HCT116 (cell line): ENCODE data around the gene MYO3B. TPM values are rescaled to one million over a fixed set of nuclear protein-coding genes. Genes with fewer than 3 reads are reported as not detected.
A peak's percentile ranks its signal among the peaks of the same experiment; 100 is the strongest.

Experiments used
- ATAC-seq: fragments of 200-7000 bp; cut with Tn5 transposase; 2 replicates; pipeline ENCODE4 v1.9.1; 2020; ENCODE audit warnings: mild to moderate bottlenecking, moderate library complexity
- BruUV-seq: library from RNA; stranded (reverse); fragments of 400-500 nt; replicated peaks from 2 replicates; lab custom pipeline; 2021; lab: Mats Ljungman, UMichigan
- CTCF ChIA-PET: fragments of 300-600 bp; sonication (Branson Sonifier 250); formaldehyde crosslinking; loops from one replicate; lab custom pipeline; 2021; ENCODE audit warnings: antibody characterized with exemption; lab: Charles Lee
- POLR2A ChIA-PET: fragments of 300-600, 350-600 bp; sonication (Branson Sonifier 250); formaldehyde crosslinking; loops from one replicate; lab custom pipeline; 2021; ENCODE audit warnings: antibody characterized with exemption; lab: Charles Lee
- RAD21 ChIA-PET, 2 experiments: fragments of 300-600 bp; sonication (Branson Sonifier 250); formaldehyde crosslinking; loops; one replicate each; lab custom pipeline; 2023; ENCODE audit warnings: low total read pairs in 2 of 2; ENCODE audit not compliant: uncharacterized antibody in 2 of 2, unreplicated experiment in 2 of 2, low non-redundant PET in 1 of 2; lab: Charles Lee
- DNase-seq: peaks from one replicate; pipeline ENCODE4 v3.0.0-alpha.2; 2010; ENCODE audit warnings: low read depth, low spot score
- H2AFZ ChIP-seq: fragments of 200-600 bp; shearing (Covaris generic), sonication (generic); 2 replicates; pipeline ENCODE4 v1.6.1; 2017; ENCODE audit warnings: low read depth, mixed run types, mixed read lengths, antibody characterized with exemption, low read length; ENCODE audit not compliant: poor library complexity, severe bottlenecking
- H3K27ac ChIP-seq: 2 replicates; pipeline ENCODE4 v1.5.1; 2012; ENCODE audit warnings: low read depth, low read length
- H3K27me3 ChIP-seq: fragments of 200-600 bp; sonication (generic); 2 replicates; pipeline ENCODE4 v1.6.1; 2016; ENCODE audit warnings: mixed run types, low read length, mixed read lengths; ENCODE audit not compliant: insufficient read depth
- H3K36me3 ChIP-seq, 2 experiments: fragments of 200-500 bp in 1 of 2; fragments of 200-600 bp in 1 of 2; sonication (Bioruptor generic) in 1 of 2; sonication (generic) in 1 of 2; 2 replicates each; pipeline versions ENCODE4 v1.5.1 to v1.6.1; 2014 to 2016; ENCODE audit warnings: low read length in 2 of 2, inconsistent platforms in 1 of 2, mixed read lengths in 1 of 2, mixed run types in 1 of 2; ENCODE audit not compliant: insufficient read depth in 2 of 2, control insufficient read depth in 1 of 2
- H3K4me1 ChIP-seq, 2 experiments: fragments of 200-600 bp in 1 of 2; sonication (generic) in 1 of 2; 2 replicates each; pipeline versions ENCODE4 v1.5.1 to v1.6.1; 2012 to 2017; ENCODE audit warnings: low read length in 2 of 2, inconsistent platforms in 1 of 2, mild to moderate bottlenecking in 1 of 2, mixed read lengths in 1 of 2, mixed run types in 1 of 2, moderate library complexity in 1 of 2; ENCODE audit not compliant: insufficient read depth in 2 of 2, control insufficient read depth in 1 of 2
- H3K4me2 ChIP-seq: fragments of 200-600 bp; sonication (generic); 2 replicates; pipeline ENCODE4 v1.6.1; 2017; ENCODE audit warnings: mixed run types, low read length, mixed read lengths
- H3K4me3 ChIP-seq, 2 experiments: fragments of 200-600 bp in 1 of 2; sonication (generic) in 1 of 2; replicated peaks in 1 of 2; 2 replicates each; pipeline ENCODE4 v1.5.1; 2011 to 2016; ENCODE audit warnings: low read length in 2 of 2, control low read depth in 1 of 2, low read depth in 1 of 2, mild to moderate bottlenecking in 1 of 2, mixed read lengths in 1 of 2, mixed run types in 1 of 2
- H3K79me2 ChIP-seq: fragments of 200-600 bp; sonication (generic); 2 replicates; pipeline ENCODE4 v1.6.1; 2017; ENCODE audit warnings: mild to moderate bottlenecking, mixed run types, low read length, moderate library complexity, mixed read lengths; ENCODE audit not compliant: insufficient read depth
- H3K9ac ChIP-seq: fragments of 200-600 bp; sonication (generic); 2 replicates; pipeline ENCODE4 v1.6.1; 2016; ENCODE audit warnings: low read length, mixed read lengths
- H3K9me2 ChIP-seq: fragments of 200-600 bp; sonication (generic), shearing (Covaris generic); 2 replicates; pipeline ENCODE4 v1.6.1; 2017; ENCODE audit warnings: mixed run types, mild to moderate bottlenecking, moderate library complexity; ENCODE audit not compliant: insufficient read depth
- H3K9me3 ChIP-seq, 2 experiments: fragments of 200-500 bp in 1 of 2; fragments of 200-600 bp in 1 of 2; sonication (Bioruptor generic) in 1 of 2; sonication (generic) in 1 of 2; 2 replicates each; pipeline ENCODE4 v1.6.1; 2014 to 2017; ENCODE audit warnings: low read length in 2 of 2, mixed read lengths in 2 of 2, inconsistent platforms in 1 of 2, low read depth in 1 of 2, mild to moderate bottlenecking in 1 of 2, mixed run types in 1 of 2, moderate library complexity in 1 of 2; ENCODE audit not compliant: control insufficient read depth in 1 of 2, insufficient read depth in 1 of 2
- H4K20me1 ChIP-seq: fragments of 200-600 bp; sonication (generic), shearing (Covaris generic); 2 replicates; pipeline ENCODE4 v1.6.1; 2017; ENCODE audit warnings: mixed run types, mild to moderate bottlenecking, moderate library complexity; ENCODE audit not compliant: insufficient read depth
- CBX3 ChIP-seq: IDR thresholded peaks from 2 replicates; pipeline ENCODE4 v1.6.1; 2012; ENCODE audit warnings: low read depth
- ELF1 ChIP-seq: IDR thresholded peaks from 2 replicates; pipeline ENCODE4 v1.6.1; 2012; ENCODE audit warnings: low read depth, borderline replicate concordance
- FOSL1 ChIP-seq: IDR thresholded peaks from 2 replicates; pipeline ENCODE4 v1.6.1; 2012; ENCODE audit warnings: low read depth
- JUND ChIP-seq: IDR thresholded peaks from 2 replicates; pipeline ENCODE4 v1.6.1; 2012
- POLR2AphosphoS5 ChIP-seq: IDR thresholded peaks from 2 replicates; pipeline ENCODE4 v1.6.1; 2011; ENCODE audit warnings: mild to moderate bottlenecking, low read depth, low read length, moderate library complexity
- RAD21 ChIP-seq: IDR thresholded peaks from 2 replicates; pipeline ENCODE4 v1.6.1; 2012; ENCODE audit warnings: low read depth, mild to moderate bottlenecking
- SIN3A ChIP-seq: IDR thresholded peaks from 2 replicates; pipeline ENCODE4 v1.6.1; 2012; ENCODE audit warnings: low read depth
- TCF7L2 ChIP-seq: IDR thresholded peaks from 2 replicates; pipeline ENCODE4 v1.7.0; 2011; ENCODE audit warnings: borderline replicate concordance, inconsistent platforms; ENCODE audit not compliant: insufficient read depth, insufficient read length; ENCODE audit errors: extremely low read depth
- YY1 ChIP-seq: IDR thresholded peaks from 2 replicates; pipeline ENCODE4 v1.6.1; 2011; ENCODE audit warnings: low read length, low read depth, moderate library complexity, mild to moderate bottlenecking; ENCODE audit not compliant: insufficient replicate concordance; ENCODE audit errors: extremely low read depth
- ZFX ChIP-seq: fragments of 450-650 bp; IDR thresholded peaks from 2 replicates; pipeline ENCODE4 v1.6.1; 2017
- ZNF274 ChIP-seq: fragments of 200-500 bp; sonication (Bioruptor generic); IDR thresholded peaks from 2 replicates; pipeline ENCODE4 v1.6.1; 2014; ENCODE audit warnings: mild to moderate bottlenecking, low read depth, low read length, inconsistent platforms
- intact Hi-C: fragments of 100-400 bp; cut with micrococcal nuclease; formaldehyde crosslinking; loops from 2 replicates; pipeline ENCODE4 v1.10.0; 2022
- total RNA-seq: library from RNA; stranded (reverse); gene quantifications from one replicate; pipeline ENCODE4 v1.2.1, GENCODE V29; 2021; ENCODE audit not compliant: unreplicated experiment
- TF ChIP-seq, protein P1 (sequence below): IDR thresholded peaks from 2 replicates; pipeline ENCODE4 v1.6.1; 2012; ENCODE audit warnings: low read depth
- TF ChIP-seq, protein P2 (sequence below), 3 experiments: fragments of 200-600 bp in 1 of 3; sonication (generic) in 1 of 3; IDR thresholded peaks in 2 of 3; conservative IDR thresholded peaks in 1 of 3; 2 replicates each; pipeline ENCODE4 v1.5.1; 2012 to 2017; ENCODE audit warnings: low read depth in 2 of 3, low read length in 2 of 3, antibody characterized with exemption in 1 of 3, borderline replicate concordance in 1 of 3, control low read depth in 1 of 3, mild to moderate bottlenecking in 1 of 3, mixed read lengths in 1 of 3, mixed run types in 1 of 3, moderate library complexity in 1 of 3; ENCODE audit not compliant: insufficient read depth in 1 of 3
- TF ChIP-seq, protein P3 (sequence below): IDR thresholded peaks from 2 replicates; pipeline ENCODE4 v1.6.1; 2012

MYO3B gene
- total RNA-seq, 1 experiment from 2014 or later: not detected

DNA sequence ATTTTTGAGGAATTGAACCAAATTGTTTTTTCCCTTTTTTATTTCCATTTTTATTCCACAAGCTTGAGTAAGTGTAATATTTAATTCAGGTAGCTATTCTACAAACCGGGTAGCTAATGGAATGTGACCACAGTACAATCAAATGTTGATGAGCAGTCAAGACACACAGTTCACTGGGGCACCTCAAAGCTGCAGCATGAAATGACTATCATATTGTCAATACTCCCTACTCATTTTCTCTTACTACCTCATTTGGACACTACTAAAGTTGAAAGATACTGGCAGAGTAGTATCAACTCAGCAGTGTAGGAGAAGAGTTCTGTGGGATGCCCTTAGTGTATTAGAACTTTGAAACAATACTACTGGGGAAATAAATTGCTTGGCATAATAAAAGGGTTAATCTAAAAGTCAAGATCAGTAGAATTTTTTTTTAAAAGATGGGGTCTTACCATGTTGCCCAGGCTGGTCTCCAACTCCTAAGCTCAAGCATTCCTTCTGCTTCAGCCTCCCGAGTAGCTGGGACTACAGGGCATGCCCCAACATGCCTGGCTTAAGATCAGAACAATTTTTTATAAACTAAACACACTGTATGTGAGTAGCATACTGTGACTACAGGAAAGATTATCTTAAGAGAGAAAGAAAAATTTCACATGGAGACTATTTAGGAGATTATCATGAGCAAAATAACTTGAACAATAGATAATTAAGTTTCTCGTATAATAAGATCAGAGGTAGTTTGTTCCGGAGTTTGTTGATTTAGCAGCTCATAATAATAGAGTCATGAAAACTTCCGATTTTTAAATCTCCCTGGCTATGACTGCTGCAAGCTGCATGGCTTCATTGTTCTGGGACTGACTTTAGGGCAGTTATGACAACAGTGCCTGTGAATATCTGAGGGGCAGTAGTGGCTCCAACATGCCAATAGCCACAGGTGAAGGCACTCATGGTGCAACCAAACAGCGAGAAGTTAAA is 43.7 kb downstream of the MYO3B start:
- intact Hi-C loops: no loop called here
- TF ChIP-seq ELF1 (no peak), YY1 (no peak), POLR2AphosphoS5 (no peak), ZFX (no peak), FOSL1 (no peak), ZNF274 (no peak), TCF7L2 (no peak), RAD21 (no peak), SIN3A (no peak), CBX3 (no peak), JUND (no peak)
- TF ChIP-seq, protein P1, sequence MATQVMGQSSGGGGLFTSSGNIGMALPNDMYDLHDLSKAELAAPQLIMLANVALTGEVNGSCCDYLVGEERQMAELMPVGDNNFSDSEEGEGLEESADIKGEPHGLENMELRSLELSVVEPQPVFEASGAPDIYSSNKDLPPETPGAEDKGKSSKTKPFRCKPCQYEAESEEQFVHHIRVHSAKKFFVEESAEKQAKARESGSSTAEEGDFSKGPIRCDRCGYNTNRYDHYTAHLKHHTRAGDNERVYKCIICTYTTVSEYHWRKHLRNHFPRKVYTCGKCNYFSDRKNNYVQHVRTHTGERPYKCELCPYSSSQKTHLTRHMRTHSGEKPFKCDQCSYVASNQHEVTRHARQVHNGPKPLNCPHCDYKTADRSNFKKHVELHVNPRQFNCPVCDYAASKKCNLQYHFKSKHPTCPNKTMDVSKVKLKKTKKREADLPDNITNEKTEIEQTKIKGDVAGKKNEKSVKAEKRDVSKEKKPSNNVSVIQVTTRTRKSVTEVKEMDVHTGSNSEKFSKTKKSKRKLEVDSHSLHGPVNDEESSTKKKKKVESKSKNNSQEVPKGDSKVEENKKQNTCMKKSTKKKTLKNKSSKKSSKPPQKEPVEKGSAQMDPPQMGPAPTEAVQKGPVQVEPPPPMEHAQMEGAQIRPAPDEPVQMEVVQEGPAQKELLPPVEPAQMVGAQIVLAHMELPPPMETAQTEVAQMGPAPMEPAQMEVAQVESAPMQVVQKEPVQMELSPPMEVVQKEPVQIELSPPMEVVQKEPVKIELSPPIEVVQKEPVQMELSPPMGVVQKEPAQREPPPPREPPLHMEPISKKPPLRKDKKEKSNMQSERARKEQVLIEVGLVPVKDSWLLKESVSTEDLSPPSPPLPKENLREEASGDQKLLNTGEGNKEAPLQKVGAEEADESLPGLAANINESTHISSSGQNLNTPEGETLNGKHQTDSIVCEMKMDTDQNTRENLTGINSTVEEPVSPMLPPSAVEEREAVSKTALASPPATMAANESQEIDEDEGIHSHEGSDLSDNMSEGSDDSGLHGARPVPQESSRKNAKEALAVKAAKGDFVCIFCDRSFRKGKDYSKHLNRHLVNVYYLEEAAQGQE: no peak
- TF ChIP-seq, protein P2, sequence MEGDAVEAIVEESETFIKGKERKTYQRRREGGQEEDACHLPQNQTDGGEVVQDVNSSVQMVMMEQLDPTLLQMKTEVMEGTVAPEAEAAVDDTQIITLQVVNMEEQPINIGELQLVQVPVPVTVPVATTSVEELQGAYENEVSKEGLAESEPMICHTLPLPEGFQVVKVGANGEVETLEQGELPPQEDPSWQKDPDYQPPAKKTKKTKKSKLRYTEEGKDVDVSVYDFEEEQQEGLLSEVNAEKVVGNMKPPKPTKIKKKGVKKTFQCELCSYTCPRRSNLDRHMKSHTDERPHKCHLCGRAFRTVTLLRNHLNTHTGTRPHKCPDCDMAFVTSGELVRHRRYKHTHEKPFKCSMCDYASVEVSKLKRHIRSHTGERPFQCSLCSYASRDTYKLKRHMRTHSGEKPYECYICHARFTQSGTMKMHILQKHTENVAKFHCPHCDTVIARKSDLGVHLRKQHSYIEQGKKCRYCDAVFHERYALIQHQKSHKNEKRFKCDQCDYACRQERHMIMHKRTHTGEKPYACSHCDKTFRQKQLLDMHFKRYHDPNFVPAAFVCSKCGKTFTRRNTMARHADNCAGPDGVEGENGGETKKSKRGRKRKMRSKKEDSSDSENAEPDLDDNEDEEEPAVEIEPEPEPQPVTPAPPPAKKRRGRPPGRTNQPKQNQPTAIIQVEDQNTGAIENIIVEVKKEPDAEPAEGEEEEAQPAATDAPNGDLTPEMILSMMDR (IDR thresholded peaks at IDR 0.05 in 2 of 3, conservative IDR thresholded peaks at IDR 0.05 in 1 of 3; ENCODE audit: borderline replicate concordance in 1 of 3, insufficient read depth in 1 of 3, low read depth in 2 of 3, low read length in 2 of 3): no peak
- TF ChIP-seq, protein P3, sequence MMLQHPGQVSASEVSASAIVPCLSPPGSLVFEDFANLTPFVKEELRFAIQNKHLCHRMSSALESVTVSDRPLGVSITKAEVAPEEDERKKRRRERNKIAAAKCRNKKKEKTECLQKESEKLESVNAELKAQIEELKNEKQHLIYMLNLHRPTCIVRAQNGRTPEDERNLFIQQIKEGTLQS: no peak
- H3K4me1 ChIP-seq: peaks cover 11 to 16% of the 10 kb centered on the region in 2 experiments; a peak in 2 of 4 replicates
- H3K27ac ChIP-seq: 0 out of 2 replicates have a peak overlapping the region, but pooled peaks have one; percentile 17
- no peak overlapping the region for H3K9ac ChIP-seq
- ATAC-seq: peak; percentile 47; the same call in 1 of the 2 replicates
- ChIA-PET CTCF (interaction anchor here (1.0 to 1.6 kb wide), 2 partner anchors 14 to 140 kb away, joined by 3 to 4 read pairs; no protein-coding TSS in a partner anchor), POLR2A (interaction anchor here (2.2 kb wide), 1 partner anchor 10 kb away, joined by 7 read pairs; no protein-coding TSS in a partner anchor), RAD21 (no interaction called here)
- no peaks in the 10 kb centered on the region for H3K9me3 ChIP-seq
- no peaks in the 10 kb centered on the region for H3K36me3 ChIP-seq
- DNase-seq: no peak
- H4K20me1 ChIP-seq: no peaks in the 10 kb centered on the region
- H2AFZ ChIP-seq: peak overlapping the region; percentile 65
- TSS peak; percentile 62 for BruUV-seq
- H3K4me3 ChIP-seq: no peak overlapping the region
- H3K9me2 ChIP-seq: no peaks in the 10 kb centered on the region
- H3K4me2 ChIP-seq: peak overlapping the region; percentile 23
- no peaks in the 10 kb centered on the region for H3K27me3 ChIP-seq
- H3K79me2 ChIP-seq: no peaks in the 10 kb centered on the region
